Ecto neural progenitor cell (in vitro differentiated cells): Measurements from ENCODE around the gene CD7.

Experiments used
- DNase-seq: peaks from one replicate; pipeline ENCODE4 v3.0.0-alpha.2; 2018; ENCODE audit warnings: low spot score

CD7 gene

DNA sequence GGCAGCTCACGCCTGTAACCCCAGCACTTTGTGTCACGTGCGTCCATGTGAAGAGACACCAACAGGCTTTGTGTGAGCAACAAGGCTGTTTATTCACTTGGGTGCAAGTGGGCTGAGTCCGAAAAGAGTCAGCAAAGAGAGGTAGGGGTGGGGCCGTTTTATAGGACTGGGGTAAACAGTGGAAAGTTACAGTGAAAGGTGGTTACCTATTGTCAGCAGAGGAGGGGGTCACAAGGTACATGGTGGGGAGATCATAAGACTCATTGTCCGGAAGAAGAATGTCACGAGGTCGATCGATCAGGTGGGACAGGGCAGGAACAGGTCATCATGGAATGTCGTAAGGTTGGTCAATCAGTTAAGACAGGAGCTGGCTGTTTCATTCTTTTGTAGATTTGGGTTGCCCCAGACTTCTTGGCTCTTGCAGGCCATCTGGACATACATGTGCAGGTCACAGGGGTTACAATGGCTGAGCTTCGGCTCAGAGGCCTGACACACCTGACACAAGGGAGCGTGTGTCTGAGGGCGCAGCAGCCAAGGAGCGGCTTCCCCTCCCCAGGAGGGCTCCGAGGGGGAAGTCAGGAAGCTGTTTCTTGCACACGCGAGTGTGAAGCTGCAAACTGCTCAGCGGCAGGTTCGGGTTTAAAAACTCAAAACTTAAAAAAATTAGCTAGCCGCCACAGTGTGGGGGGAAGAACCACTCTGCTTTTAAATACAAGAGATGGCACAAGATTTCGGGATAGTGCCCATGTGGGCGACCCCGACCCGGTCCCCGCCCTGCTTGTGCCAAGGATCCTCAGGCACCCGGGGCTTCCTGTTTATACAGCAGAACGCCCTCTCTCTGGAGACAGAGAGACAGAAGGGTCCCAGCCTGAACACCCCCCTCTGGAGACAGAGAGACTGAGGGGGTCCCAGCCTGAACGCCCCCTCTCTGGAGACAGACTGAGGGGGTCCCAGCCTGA is 29.2 kb upstream of the CD7 start:
- DNase-seq = no peak

DNA sequence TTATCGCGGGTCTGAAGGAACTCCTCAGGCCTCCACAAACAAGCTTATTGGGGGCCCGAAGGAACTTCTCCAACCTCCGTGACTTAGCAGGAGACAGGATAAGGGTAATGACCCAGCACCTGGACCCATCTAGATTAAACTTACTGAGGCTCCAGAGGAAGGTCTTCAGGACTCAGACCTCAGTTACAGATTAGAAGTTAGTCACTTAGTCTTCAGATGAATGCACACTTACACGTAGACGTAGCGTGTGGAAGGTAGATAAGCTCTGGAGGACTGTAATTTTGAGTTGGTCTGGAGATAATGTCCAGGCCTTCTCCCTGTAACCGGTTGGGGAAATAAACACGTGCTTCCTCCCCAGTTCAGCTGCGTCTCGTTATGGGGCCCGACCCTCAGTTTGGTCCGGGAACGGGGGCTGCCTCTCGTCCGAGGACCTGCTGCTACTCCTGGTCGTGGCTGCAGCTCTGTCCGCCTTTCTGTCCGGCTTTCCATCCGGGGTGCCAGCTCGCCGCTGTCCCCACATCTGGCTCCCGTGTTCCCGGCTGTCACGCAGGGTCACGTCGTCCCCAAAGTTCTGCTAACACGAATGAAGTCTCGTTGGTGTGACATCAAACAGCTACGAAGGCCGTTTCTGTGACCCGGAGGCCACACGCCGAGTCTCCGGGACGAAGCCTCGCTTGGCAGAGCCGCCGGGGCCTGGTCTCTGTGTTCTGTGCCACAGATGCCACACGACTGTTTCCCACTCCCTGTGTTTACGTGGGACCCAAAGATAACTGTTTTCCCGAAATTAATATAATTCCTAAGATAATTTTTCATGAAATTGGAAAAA is 28.0 kb upstream of the CD7 start:
- no peak for DNase-seq

DNA sequence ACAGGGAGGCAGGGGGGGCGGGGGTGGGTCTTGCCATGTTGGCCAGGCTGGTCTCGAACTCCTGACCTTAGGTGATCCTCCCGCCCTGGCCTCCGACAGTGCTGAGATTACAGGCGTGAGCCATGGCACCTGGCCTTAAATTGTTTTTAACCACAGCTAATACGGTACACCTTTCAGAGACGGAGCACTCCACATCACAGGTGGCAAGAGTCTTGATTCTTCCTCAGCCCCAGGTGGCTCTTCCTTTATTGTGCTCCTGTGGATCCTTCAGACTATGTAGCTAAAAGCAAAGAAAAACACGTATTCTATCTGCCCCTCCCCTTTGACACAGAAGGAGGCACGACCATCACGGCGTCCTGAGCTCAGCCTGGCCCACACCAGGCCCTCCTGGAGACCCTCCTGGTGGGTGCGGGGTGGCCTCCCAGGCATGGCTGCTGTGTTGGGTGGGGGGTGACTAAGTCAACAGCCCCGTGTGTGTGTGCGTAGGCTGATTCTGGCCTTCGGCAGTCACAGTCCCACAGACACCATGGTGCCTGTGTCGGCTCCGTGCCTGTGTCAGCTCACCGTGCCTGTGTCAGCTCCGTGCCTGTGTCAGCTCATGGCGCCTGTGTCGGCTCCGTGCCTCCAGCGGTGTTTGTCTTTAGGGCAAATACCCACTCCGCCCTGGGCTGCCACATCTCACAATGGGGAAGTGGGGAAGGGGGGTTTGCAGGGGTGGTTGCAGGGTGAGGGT is 26.9 kb upstream of the CD7 start:
- no peak for DNase-seq

- no peak for DNase-seq
Observed at GRCh38 chr17:82343560-82343959, 26.2 kb upstream of the CD7 start.

DNA sequence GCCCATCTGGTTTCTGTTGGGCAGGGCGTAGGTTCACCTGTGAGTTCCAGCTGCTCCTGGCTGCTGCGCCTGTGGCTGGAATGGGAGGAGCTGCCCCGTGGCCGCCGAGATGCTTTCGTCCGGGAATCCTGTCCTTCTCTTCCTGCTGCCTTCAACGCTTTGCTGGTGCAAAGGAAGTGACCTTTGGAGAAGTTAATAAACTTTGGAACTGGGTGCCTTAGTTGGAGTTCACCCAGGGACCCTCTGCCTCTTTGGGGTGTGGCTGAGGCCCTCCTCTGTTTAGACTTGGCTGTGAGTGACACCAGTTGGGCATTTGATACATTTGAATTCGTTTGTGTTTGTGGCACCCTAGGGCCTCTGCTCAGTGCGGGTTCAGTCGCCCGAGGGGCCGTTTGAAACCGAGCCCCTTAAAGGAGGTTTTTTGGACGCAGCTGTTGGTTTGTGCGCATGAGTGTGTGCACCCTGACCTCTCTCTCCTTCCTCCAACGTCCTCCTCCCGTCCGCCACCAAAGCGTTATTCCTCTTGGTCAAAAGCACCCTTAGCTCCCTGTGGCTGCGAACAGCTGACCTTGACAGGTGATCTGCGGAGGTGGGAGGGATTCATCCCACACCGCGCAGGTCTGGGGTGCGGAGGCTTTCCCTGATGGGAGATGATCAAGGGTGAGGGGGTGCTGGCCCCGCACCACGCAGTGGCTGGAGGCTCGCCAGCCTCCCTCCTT is 25.1 kb upstream of the CD7 start:
- DNase-seq = no peak

DNA sequence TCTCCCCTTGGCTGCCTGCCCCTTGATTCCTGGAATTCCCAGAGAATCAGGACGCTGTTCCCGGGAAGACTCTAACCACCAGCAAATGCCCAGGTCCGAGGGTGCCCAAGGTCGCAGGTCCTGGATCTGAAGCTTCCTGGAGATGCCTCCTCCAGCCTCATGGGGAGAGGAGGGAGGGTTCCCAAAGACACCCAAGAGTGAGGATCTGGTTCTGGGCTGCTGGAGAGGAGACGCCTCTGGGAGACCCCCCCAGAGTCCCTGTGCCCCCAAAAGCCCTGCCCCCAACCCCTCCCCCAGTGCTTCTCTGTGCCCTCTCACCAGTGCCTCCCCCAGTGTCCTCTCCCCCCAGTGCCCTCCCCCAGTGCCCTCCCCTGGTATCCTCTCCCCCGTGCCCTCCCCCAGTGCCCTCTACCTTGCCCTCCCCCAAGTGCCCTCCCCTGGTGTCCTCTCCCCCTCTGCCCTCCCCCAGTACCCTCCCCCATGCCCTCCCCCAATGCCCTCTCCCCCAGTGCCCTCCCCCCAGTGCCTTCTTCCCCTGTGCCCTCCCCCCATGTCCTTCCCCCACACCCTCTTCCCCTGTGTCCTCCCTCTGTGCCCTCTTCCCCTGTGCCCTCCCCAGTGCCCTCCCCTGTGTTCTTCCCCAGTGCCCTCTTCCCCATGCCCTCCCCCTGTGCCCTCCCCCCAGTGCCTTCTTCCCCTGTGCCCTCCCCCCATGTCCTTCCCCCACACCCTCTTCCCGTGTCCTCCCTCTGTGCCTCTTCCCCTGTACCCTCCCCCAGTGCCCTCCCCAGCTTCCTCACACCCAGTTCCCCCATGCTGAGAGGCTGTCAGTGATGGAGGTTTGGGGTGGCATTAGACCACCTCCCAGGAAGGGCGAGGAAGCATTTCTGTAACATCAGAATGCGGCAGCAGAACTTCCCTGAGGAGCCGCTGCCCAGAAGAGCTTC is 22.5 kb upstream of the CD7 start:
- DNase-seq = no peak

GRCh38 chr17:82338858-82339633 is 21.6 kb upstream of the CD7 start:
- DNase-seq = no peak

DNA sequence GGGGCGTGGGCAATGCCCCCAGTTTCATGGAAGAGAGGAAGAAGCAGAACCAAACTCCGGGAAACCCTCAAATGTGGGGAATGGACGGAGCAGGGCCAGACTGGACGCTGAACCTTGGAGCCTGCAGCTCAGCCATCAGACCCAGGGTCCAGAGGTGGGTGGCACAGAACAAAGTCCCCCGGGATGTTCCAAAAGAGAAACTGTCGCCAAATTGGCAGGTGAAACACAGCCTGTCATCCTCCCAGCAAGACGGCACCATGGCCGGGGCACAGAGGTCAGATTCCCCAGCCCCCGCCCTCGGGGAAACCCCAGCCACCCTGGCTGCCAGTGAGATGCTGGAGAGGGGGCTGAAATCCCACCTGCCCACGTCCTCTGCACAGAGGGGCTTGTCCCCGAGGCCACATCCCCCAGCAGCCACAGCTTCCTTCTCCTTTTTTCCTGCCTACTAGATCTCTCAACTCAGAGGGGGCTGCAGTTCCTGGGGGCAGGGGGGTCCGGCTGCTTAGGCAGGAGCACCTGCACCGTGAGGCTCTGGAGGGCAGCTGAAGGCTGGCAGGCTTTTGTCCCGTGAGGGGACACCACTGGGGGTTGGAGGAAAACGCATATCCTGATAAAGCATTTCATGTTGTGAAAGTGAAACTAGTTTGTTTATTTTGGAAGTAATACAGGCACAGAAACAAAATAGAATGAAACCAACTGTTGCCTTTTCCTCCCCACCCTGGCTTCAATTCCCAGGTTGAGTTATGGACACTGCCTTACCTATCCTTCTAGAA is 17.4 kb upstream of the CD7 start:
- DNase-seq = no peak

GRCh38 chr17:82334204-82334621 is 16.8 kb upstream of the CD7 start:
- DNase-seq = no peak

DNA sequence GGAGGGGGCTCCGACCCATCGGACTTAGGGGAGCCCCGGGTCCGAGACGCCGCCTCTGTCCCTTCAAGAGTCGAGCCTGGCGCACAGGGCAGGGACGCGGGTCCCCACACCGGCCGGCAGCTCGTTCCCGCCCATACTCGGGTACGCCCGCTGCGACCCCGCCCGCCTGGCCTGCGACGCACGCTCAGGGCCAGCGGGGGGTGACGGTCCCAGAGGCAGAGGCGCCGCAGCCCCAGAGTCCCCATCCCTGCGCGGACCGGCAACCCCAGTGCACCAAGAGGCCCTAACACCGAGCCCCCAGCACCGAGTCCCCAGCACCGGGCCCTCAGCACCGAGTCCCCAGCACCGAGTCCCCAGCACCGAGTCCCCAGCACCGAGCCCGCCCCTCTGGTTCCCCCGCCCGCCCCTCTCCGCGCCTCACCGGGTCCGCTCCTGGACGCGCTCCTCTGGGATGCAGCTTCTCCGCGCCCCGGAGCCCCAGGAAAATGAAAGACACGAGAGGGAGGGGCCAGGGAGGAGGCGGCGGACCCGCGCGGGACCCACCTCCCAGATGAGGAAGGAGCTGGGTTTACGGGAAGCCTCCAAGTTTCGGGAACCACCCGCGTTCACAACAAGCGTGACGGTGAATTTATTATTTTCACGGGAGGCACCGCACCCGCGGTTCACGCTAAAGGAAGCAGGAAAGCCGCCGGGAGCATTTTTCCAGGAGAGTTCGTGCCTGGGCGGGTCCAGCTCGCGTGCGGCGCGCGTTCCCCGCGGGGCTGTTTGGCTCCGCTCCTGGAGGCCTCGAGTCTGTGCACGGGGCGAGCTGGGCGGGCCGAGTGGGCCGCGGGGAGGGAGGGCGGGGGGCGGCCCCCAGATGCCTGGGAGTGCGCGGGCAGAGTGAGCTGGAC is 16.1 kb upstream of the CD7 start, which contains the start of gene SECTM1:
SECTM1 (minus strand) TSS at position 488 of the 893 bp plus-strand sequence. CDS start 6,526 bp downstream, outside the sequence.
- no peak for DNase-seq

DNA sequence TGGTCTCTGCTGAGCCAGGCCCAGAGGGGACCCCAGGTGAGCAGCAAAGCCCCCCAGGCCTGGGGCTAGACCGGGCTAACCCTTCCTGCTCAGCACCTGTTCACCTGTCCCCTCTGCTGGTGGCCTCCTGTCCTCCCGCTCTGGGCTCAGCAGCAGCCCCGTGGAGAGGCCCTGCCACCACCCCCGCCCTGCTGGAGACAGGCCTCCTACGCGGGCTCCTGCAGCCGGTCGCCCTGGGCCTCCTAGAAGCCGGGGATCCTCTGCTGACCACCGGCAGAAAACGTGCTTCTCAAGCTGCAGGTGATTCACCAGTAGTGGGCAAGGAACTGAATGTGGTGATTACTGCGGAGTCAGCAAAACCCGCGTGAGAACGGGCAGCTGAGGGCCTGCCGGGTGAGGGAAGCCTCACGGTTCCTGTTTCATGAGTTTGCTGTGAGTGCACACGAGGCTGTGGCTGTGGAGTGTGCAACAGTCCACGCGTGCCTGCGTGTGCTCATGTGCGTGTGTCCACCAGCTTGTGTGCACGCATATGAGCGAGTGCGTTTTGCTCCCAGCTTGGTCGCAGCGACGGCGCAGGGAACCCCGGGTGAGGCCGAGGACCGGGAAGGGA is 15.4 kb upstream of the CD7 start:
- no peak for DNase-seq

- DNase-seq = no peak
Observed at GRCh38 chr17:82331345-82331939, 14.0 kb upstream of the CD7 start.

DNA sequence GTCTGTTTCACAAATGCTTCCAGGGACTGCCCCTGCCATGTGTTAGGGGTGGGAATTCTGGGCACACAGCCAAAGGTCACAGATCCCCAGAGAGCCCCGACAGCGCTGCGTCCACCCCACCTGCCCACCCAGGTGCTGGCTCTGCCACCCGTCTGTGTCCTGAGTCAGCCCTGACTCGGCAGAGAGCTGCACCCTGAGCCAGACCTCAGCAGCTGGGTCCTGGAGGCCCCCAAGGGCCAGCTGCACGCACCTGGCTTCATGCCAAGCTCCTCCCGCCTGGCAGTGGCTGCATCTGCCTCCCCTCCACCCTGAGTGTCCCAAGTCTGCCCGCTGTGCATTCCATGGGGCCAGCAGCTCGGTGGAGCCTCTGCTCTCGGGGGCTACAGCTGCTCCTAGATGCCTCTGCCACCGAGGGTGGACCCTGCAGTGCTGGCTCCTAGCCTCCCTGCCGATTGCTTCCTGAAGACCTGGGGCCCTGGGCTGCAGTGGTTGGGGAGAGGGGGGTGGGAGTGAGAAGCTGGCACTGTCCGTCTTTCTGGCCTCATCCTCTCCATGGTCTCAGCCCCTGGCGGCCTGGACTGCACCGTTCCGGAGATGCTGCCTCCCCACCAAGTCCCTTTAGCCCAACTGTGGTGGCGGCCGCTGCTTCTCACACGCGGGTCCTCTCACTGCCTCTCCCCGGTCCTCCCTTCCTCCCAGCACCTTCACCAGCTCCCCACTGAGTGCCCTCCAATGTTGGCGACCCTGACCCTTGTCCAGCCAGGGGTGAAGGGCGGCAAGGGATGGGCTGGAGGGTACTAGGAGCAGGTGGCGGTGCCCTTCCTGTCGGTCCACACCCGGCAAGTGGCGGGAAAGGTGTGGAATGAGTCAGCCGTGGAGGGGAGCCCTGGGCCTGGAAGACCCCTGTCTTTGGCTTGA is 13.2 kb upstream of the CD7 start:
- DNase-seq = no peak

GRCh38 chr17:82329683-82330321 is 12.4 kb upstream of the CD7 start:
- DNase-seq = no peak

- DNase-seq = no peak
Observed at GRCh38 chr17:82328994-82329507, 11.6 kb upstream of the CD7 start.
